HT1080 (cell line): ENCODE data around the gene VBP1. TPM values are rescaled to one million over a fixed set of nuclear protein-coding genes. Genes with fewer than 3 reads are reported as not detected.
A peak's percentile ranks its signal among the peaks of the same experiment; 100 is the strongest.
"Not testable (repeated sequence)": the region's sequence is repeated elsewhere in the genome, so short reads cannot be mapped to it uniquely, and the experiment has no call there.

ENCODE experiments used
- DNase-seq: peaks from one replicate; pipeline ENCODE4 v3.0.0-alpha.2; 2015; ENCODE audit warnings: low read depth
- polyA plus RNA-seq, 2 experiments: library from polyadenylated mRNA; depleted of rRNA; stranded (reverse); fragments of >200 nt; gene quantifications; 2 replicates each; pipeline ENCODE4 v1.2.3, GENCODE V29; 2015
- total RNA-seq: library from RNA; depleted of rRNA; stranded (reverse); fragments of >200 nt; shearing (Covaris generic); gene quantifications from 2 replicates; pipeline ENCODE4 v1.2.3, GENCODE V29; 2014; rRNA removed

Gene VBP1, protein sequence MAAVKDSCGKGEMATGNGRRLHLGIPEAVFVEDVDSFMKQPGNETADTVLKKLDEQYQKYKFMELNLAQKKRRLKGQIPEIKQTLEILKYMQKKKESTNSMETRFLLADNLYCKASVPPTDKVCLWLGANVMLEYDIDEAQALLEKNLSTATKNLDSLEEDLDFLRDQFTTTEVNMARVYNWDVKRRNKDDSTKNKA
- total RNA-seq: 53.7 and 55.9 TPM in 2 replicates
- polyA plus RNA-seq (2015; cell fraction: cytosol; rRNA removed): 70.2 and 77.4 TPM in 2 replicates
- polyA plus RNA-seq (2015; cell fraction: nucleus; rRNA removed): 45.4 and 53.4 TPM in 2 replicates

DNA sequence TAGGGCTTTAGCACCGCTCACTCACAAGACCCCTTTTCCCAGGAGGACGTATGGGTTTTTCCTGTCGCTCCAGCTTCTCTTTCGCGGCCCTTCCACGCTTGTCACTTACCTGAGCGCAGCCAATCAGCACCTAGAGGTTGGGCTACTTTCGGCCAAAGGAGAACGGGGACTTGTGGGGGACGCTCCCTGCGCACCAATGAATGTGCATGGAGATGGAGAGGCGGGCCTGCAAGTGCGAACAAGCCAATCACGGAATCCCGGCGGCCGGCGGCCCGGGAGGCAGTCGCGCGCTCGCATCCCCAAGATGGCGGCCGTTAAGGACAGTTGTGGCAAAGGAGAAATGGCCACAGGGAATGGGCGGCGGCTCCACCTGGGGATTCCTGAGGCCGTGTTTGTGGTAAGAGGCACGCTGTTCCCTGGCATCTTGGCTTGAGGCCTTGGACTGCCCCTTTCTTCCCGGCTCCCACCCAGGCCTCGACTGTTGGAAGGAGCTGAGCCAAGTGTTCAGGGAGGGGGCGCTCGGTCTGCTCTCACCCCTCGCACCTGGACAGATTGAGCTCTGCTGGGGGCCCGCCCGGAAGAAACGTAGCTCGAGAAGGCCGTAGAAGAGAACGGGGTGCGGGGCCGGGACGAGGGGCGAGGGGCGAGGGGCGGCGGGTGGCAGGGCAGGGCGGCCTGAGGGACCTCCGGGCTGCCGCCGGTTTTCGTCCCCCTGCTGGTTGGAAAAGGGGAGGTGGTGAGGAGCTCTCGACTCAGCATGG is at the start of gene VBP1:
Gene VBP1 (plus strand): TSS at position 282 of the 761 bp plus-strand sequence. CDS start 23 bp downstream, at position 305.
- peak; percentile 92 for DNase-seq

DNA sequence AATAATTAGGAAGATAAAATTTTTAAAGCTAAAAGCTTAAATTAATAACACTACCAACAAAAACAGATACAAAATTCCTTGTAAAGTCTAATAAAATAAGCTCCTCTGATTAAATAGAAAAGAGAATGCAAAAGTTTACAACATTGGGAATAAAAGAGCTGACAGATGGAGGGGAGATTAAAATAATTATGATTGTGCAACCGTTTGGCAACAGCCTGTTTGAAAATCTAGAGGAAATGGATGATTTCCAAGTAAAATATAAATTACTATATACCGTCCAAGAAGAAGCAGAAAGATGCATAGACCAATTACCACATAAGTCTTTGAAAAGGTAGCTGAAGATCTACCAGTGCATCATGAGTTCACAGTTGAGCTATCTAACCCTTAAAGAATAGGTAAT is 46.4 kb upstream of the VBP1 start:
- no peak for DNase-seq

DNA sequence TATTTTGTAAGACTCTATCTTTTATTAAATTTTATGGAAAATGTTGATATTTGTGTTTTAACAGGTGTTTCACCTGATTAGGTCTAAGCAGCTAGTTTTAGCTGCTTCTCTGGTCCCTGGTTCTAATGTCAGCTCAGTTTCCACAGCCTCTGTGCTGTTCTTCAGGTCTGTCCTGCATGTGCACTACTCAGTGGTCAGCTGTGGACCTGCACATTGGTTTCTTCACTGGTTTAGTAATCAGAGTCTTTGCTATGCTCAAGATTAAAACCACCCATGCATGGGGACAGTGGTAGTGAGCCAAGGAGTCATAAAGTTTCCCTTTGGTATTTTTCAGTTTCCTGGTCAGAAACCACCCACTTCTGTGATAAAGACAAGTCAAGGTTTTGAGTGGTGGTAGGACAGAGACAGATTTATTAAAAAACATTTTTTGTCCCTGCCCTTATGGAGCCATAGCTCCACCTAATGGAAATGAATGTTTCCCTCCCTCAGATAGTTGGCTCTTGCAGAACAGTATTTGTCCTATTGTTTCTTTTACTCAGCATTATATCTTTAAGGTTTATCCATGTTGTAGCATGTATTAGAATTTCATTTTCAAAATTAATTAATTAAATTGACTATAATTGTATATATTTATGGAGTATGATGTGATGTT is 36.8 kb upstream of the VBP1 start:
- no peak for DNase-seq

DNA sequence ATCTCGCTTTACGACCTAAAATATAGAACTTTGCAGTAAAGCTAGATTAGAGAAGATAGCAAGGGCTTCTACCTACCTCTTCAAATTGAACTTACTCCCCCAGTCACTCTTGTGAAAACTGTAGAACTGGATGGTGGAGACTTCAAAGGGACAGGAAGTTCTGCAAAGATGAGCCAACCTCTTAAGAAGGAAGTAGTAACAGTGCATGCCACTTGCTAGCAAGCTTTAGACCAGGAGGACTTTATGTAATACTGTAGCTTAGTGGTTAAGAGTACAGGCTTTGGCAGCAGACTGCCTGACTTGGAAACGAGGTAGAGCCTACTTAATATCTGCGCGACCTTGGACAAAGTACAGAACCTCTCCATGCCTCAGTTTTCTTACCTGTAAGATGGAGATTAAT is 27.5 kb upstream of the VBP1 start:
- DNase-seq: peak; percentile 0

DNA sequence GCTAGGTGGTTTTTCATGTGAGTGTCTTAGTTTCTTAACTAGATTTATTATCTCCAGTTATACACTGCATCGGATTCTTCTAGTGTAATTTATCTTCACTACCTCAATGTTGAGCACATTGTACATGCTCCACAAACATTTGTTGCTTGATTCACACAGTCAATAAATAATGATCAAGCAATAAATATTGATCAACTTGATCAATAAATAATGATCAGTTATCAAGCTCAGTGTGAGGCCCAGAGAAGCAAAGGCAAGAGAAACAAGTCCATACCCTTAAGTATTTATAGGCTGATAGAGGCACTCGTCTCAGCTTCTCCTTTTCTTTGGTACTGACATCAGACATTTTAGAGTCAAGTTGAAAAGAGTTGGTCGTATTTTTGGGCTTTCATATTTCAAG is 5.1 kb upstream of the VBP1 start:
- no peak for DNase-seq

DNA sequence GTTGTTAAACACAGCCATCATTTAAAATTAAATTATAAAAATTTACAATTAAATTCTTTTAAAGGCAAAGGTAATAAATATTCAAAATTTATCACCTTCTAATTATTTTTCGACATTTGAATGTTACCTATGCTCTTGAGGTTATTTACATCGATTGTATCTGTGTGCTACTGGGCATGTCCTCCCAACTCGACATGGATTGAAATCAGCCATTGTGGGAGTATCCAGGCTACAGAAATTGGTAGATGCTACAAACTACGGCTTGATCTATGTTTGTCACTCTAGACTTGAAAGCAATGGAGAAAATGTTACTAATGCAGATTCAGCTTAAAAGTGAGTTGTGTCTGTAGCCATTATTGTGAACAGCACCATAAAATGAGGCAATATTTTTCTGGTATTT is 2.5 kb upstream of the VBP1 start:
- no peak for DNase-seq

DNA sequence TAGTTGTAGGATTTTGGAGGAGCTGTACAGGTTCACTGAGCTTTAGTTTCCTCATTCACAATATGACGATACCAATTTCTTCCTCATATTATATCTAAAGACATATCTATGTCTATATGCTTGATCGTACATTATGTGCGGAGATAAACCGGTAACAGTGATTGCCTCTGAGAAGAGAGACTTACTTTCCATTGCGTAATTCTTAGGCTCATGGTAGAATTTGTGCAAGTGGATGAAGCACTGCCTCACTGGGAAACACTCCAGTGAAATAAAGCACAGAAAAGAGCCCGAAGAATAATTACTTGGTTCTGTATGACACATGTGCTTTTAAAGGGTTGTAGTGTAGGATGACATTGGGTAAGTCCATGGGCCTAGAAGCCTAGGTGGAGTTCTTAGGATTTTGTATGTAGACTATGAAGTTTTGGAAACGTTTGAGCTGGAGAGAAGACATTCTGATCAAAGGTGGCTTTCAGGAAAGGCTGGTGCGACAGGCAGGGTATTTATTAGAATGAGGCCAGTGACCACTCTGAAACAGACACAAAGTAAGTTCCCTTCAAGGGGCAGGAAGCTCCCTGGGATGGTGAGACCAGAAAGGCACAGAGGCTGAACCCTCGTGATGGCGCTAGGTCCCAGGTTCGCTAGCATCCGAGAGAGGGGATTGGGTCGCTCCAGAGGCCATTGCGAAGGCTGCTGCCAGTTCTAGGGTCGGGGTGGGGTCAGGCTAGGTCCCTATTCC is 649 bp upstream of the VBP1 start:
- no peak for DNase-seq

DNA sequence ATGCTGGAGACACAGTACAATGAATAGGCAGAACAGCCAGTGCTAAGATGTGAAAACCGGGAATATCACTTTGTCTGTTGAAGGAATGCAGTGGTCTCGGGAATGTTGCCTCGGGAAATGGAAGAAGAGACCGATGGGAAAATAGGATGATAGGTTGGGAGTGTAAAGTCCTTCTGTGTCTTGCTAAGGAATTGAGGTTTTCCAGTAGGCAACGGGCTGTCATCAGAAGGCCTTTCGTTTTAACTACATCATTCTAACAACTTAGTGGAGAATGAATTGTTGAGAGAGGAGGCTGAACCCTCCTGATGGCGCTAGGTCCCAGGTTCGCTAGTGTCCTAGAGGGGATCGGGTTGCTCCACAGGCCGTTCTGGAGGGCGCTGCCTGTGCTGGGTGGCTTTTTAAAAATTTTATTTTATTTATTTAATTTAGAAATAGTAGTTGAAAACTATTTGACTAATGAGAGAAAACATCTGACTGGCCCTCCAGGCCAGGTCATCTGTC is 730 bp downstream of the VBP1 start:
- DNase-seq: no peak

DNA sequence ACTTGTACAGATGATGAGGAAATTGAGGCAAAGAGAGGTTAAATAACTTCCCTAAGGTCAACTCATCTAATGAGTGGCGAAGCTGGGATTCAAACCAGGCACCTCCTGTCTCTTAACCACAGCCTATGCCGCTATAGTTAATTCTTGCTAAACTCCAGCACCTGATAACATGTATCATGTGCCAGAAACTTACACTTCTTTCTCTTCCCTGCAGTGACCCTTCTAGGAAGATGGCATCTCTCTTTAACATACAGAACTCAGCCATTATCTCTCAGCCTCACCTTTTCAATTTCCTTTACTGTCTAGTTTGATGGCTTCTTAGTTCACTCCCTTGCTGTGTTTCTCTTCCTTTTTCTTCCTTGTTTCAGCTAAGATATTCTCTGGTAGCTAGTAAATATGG is 2.5 kb downstream of the VBP1 start:
- no peak for DNase-seq

DNA sequence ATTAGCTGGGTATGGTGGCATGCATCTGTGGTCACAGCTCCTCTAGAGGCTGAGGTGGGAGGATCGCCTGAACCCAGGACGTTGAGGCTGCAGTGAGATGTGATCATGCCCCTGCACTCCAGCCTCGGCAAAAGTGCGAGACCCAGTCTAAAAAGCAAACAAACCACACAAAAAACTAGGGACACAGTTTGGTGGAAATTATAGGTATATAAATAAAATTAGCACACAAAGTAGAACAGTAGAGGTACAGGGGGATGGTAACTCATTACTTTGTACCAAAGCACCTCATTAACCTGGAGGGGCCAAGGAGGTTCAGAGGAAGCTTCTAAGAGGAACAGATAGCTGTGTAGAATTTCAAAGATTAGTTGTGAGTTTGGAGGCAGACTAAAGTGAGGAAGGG is 5.1 kb downstream of the VBP1 start:
- no peak for DNase-seq

DNA sequence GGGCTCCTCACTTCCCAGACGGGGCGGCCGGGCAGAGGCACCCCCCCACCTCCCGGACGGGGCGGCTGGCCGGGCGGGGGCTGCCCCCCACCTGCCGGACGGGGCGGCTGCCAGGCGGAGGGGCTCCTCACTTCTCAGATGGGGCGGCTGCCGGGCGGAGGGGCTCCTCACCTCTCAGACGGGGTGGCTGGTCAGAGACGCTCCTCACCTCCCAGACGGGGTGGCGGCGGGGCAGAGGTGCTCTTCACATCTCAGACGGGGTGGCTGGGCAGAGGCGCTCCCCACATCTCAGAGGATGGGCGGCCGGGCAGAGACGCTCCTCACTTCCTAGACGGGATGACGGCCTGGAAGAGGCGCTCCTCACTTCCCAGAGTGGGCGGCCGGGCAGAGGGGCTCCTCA is 7.5 kb downstream of the VBP1 start:
- not testable (repeated sequence) for DNase-seq

DNA sequence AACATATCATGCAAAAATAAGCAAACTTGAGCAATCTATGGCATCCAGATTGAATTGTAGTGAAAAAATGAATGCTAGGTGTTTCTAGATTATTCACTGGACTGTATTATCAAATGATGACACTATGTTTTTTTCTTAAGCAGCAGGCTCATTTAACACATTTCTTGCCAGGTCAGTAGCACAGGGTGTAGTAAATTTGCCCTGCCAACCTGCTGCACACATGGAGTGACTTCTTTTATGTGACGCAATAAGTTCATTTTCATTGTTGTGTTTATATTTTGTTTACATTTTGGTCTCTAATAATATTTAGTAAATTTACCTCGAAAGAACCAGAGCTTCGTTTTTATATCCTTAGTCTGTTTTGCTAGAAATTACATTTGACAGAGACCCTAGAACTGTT is 9.5 kb downstream of the VBP1 start:
- DNase-seq: no peak

DNA sequence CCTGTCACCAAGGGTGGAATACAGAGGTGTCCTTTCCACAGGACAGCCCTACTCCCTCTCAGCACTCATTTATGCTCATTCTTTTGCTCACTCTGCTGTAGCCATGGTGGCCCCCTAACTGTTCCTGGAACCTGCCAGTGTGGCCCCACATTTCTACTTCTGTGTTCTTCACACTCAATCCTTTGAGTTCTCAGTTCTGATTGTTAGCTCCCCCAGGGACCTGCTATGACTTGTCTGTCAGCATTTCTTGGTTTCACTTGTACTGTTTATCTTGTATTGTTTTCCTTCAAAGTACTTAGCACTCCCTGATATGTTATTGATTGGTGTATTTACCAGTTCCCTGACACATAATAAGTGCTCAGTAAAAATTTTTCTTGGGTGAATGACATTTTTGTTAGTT is 14.9 kb downstream of the VBP1 start:
- DNase-seq: no peak

DNA sequence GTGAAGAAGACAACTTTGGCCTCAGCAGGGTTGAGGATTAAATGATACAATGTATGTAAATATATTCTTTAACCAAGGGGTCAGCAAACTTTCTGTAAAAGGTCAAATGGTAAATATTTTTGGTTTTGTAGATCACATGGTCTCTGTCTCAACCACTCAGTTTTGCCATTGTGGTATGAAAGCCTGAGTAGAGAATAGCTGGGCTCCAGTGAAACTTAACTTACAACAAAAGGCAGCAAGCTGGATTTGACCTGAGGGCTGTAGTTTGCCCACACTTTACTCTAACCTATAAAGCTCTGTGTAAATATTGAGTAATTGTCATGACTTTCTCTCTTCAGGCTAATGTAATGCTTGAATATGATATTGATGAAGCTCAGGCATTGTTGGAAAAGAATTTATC is 19.6 kb downstream of the VBP1 start:
- DNase-seq: no peak

DNA sequence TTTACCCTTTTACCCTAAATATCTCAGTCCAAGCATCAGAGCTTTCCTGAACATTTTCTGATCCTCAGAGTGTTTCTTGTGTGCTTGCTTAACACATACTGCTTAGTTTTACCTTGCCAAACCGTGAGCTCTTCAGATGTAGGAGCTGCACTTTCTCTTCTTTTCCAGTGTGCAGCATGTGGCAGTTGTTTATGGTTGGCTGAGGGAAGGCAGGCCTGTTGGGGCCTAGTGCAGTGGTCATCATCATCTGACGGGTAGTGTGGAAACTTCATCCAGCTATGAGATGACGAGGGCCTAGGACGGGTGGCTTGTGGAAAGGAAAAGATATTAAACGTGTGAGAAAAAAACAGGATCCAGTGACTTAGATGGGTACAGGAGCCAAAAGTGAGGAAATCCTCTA is 21.5 kb downstream of the VBP1 start:
- no peak for DNase-seq

DNA sequence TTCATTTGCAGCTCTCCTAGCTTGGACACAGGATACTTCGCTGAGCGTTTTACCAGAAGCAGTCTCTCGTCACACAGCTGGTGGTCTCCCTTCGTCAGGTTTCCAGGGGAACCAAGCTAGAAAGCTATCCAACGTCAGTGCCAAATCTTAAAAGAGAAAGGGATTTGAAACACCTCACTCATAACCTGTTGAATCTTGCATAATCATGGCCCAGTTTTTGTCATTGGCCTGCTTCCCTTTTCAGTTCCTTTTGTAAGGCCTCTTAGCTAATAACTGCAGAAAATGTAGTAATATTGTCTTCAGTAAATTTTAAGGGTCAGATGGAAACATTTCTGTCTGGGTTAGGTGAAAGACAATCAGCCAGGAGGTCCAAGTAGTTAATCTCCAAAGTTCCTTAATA is 26.0 kb downstream of the VBP1 start:
- no peak for DNase-seq

DNA sequence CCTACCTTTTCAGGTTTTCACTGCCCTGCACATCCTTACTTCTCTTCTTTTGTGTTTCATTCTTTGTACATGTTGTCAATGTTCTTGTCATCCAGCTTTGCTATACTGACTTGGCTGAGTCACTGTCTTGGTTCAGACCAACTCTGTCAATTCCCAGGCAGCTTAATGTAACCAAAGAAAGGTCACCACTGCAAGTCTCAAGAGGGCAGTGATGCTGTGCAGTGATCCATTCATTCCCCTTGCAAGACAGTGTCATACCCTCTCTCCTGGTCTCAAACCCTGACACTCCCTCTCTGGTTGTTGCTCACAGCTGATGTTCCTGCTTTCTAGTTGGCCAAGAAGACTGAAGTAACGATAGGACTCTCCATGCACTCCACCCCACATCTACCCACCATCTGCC is 30.5 kb downstream of the VBP1 start:
- peak; percentile 0 for DNase-seq

DNA sequence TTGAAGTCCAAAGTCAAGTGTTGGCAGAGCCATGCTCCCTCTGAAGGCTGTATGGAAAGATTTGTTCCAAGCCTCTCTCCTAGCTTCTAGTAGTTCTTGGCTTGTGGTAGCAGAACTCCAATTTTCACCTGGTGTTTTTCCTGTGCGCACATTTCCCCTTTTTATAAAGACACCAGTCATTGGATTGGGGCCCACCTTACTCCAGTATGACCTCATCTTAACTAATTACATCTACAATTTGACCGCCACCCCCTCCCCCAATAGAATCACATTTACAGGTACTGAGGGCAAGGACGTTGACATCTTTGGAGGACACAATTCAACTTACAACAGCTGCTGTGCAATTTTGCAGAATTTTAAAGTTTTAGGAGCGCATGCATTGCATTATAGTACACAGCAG is 31.2 kb downstream of the VBP1 start:
- DNase-seq: no peak

DNA sequence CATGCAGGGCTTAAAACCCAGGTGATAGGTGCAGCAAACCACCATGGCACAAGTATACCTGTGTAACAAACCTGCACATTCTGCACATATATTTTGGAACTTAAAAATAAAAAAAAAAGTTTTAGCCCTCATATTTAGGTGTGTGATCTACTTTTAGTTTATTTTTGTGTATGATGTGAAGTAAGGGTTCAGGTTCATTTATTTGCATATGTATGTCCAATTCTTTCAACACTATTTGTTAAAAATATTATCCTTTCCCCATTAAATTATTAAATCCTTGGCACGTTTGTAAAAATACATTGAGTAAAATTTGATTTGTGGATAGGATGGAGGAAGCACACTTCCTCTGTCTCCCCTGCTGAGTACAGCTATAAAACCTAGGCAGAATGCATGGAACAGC is 35.1 kb downstream of the VBP1 start:
- DNase-seq: no peak

DNA sequence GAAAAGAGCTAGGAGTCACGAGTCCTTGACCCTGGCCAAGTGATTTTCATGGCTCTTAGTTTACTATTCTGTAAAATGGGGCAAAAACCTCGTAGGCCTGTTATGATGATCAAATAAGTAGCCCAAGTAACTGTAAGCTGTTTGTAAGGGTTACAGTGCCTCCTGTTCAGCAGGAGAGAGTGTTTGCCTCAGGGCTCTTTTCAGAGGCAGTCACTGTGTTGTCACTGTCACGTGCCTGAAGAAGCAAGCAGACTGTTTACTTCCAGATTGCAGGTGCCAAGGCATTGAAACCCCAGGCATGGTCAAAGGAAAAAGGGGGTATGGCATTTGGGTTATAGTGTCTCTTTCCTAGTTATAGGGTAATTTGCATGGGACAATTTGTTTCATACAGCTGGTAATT is 43.5 kb downstream of the VBP1 start:
- DNase-seq: no peak

DNA sequence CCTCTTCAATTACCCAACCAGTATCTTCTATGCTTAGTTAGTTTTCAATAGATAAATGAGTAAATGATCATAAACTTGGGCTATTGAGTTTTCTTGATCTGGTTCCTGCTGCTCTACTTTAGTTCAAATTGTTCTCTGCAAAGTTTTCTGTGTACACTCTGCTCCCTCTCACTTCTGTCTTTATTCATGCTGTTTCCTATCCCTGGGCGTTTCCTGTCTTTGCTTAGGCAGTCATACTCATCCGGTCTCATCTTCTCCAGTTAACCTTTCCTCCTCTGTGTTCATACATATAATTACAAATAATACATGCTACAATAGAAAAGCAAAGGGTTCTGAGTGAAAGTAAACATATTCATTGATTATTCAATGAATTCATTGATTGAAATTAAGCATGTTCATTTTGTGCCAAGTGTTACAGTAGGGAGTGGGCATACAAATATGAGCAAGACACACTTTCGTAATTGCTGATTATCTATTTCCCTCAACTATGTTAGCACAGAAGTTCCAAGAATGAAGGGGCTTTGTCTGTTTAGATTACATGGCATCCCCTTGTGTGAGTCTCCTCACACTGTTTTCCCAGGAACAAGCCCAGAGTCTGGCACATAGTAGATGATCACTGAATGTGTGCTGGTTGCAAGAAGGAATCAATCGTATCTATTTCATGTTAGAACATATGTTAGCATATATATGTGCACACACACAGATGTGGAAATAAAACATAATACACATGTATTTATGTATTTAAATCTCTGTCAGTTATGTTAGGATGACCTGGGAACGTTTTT is 46.9 kb downstream of the VBP1 start:
- DNase-seq: no peak
